HG02885 (cell line): ENCODE results near the gene C11orf58.

Source experiments
- ATAC-seq: cut with Tn5 transposase; IDR thresholded peaks from one replicate; pipeline ENCODE4 v1.9.1; 2021; ENCODE audit warnings: mild to moderate bottlenecking; ENCODE audit not compliant: unreplicated experiment, poor library complexity

The C11orf58 gene

GRCh38 chr11:16767137-16767536 is 28.7 kb downstream of the C11orf58 start:
- ATAC-seq = no peak

- ATAC-seq = no peak
These were observed 29.5 kb downstream of the C11orf58 start for GRCh38 chr11:16767957-16768356.

- ATAC-seq = no peak
These were observed 30.9 kb downstream of the C11orf58 start for GRCh38 chr11:16769386-16769785.

GRCh38 chr11:16770016-16770415 is 31.6 kb downstream of the C11orf58 start:
- ATAC-seq = no peak

- ATAC-seq = no peak
These were observed 33.1 kb downstream of the C11orf58 start for GRCh38 chr11:16771350-16772140.

- no peak for ATAC-seq
These were observed 33.7 kb downstream of the C11orf58 start for GRCh38 chr11:16772141-16772512.

GRCh38 chr11:16773981-16774935 is 35.8 kb downstream of the C11orf58 start:
- ATAC-seq = no peak

GRCh38 chr11:16774936-16775613 is 36.6 kb downstream of the C11orf58 start:
- no peak for ATAC-seq

- ATAC-seq = no peak
These were observed 37.3 kb downstream of the C11orf58 start for GRCh38 chr11:16775614-16776283.

GRCh38 chr11:16776711-16777612 is 38.5 kb downstream of the C11orf58 start:
- no peak for ATAC-seq

GRCh38 chr11:16777613-16777975 is 39.1 kb downstream of the C11orf58 start:
- ATAC-seq = no peak

GRCh38 chr11:16778286-16778685 is 39.8 kb downstream of the C11orf58 start:
- no peak for ATAC-seq

- ATAC-seq = no peak
These were observed 40.4 kb downstream of the C11orf58 start for GRCh38 chr11:16778876-16779275.

GRCh38 chr11:16779436-16779835 is 41.0 kb downstream of the C11orf58 start:
- peak; percentile 63 for ATAC-seq

GRCh38 chr11:16780146-16780545 is 41.7 kb downstream of the C11orf58 start:
- no peak for ATAC-seq

GRCh38 chr11:16780698-16781550 is 42.5 kb downstream of the C11orf58 start:
- ATAC-seq = no peak

- no peak for ATAC-seq
These were observed 43.8 kb downstream of the C11orf58 start for GRCh38 chr11:16781936-16782919.
